ENCODE results near the gene MAOA.

DNA sequence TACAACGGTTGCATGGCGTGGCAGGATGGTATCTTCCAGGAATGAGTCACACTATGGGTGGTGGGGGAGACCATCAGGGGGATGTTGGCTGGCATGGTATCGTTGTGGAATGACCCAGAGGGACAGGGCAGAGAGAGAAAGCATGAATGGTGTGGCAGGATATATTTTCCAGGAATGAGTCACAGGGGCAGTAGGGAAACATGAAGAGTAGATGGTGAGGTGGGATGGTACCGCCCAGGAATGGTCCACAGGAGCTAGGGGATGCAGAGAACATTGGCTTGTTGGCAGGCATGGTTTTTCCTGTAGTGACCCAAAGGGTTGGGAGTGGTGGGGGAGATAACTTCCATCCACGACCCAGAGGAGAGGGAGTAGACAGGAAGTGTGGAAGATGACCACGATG is 62.4 kb downstream of the MAOA start:
- TF ChIP-seq CTCF (IDR thresholded peaks at IDR 0.05) (no peak), POLR2A (IDR thresholded peaks at IDR 0.05) (no peak), POLR2AphosphoS5 (IDR thresholded peaks at IDR 0.05; ENCODE audit: insufficient read depth in 1 of 2, low read depth in 1 of 2) (no peak)
